Stimulated activated CD4-positive, alpha-beta T cell treated with anti-CD3 and anti-CD28 coated beads, Interleukin-15, amount 100 ng/mL, for 24 hours (primary cell): ENCODE data around the gene ZBTB32.
"Not testable (repeated sequence)": the region's sequence is repeated elsewhere in the genome, so short reads cannot be mapped to it uniquely, and the experiment has no call there.

Experiments
- DNase-seq: peaks from one replicate; pipeline ENCODE4 v3.0.0-alpha.2; 2020

Gene ZBTB32

GRCh38 chr19:35721374-35721773 is 17.0 kb downstream of the ZBTB32 start:
- no peak for DNase-seq

GRCh38 chr19:35722461-35722860 is 18.1 kb downstream of the ZBTB32 start:
- no peak for DNase-seq

GRCh38 chr19:35722897-35723296 is 18.5 kb downstream of the ZBTB32 start:
- DNase-seq: no peak

GRCh38 chr19:35723671-35724070 is 19.3 kb downstream of the ZBTB32 start:
- no peak for DNase-seq

GRCh38 chr19:35724132-35724531 is 19.8 kb downstream of the ZBTB32 start:
- not testable (repeated sequence) for DNase-seq

GRCh38 chr19:35724560-35724959 is 20.2 kb downstream of the ZBTB32 start:
- DNase-seq: no peak

GRCh38 chr19:35725216-35725861 is 21.0 kb downstream of the ZBTB32 start:
- DNase-seq: no peak

- DNase-seq: no peak
These were observed 22.9 kb downstream of the ZBTB32 start for GRCh38 chr19:35727053-35727955.

- no peak for DNase-seq
These were observed 23.8 kb downstream of the ZBTB32 start for GRCh38 chr19:35727956-35728706.

GRCh38 chr19:35729021-35729420 is 24.7 kb downstream of the ZBTB32 start:
- DNase-seq: no peak

- no peak for DNase-seq
These were observed 25.4 kb downstream of the ZBTB32 start for GRCh38 chr19:35729763-35730162.

GRCh38 chr19:35730326-35730725 is 26.0 kb downstream of the ZBTB32 start:
- DNase-seq: no peak

GRCh38 chr19:35731353-35731752 is 27.0 kb downstream of the ZBTB32 start:
- DNase-seq: no peak

- DNase-seq: no peak
These were observed 27.5 kb downstream of the ZBTB32 start for GRCh38 chr19:35731779-35732405.

GRCh38 chr19:35732540-35733179 is 28.3 kb downstream of the ZBTB32 start:
- no peak for DNase-seq

GRCh38 chr19:35733180-35734125 is 29.1 kb downstream of the ZBTB32 start:
- DNase-seq: no peak

- DNase-seq: no peak
These were observed 29.9 kb downstream of the ZBTB32 start for GRCh38 chr19:35734273-35734672.

- DNase-seq: no peak
These were observed 30.5 kb downstream of the ZBTB32 start for GRCh38 chr19:35734889-35735288.

- DNase-seq: no peak
These were observed 32.8 kb downstream of the ZBTB32 start for GRCh38 chr19:35736913-35737886.
